Activated T-helper 1 cell treated with Interleukin-2 at 50 U/mL for 16 hours (primary cell): ENCODE measurements around the gene TBC1D12.

Source experiments
- DNase-seq: peaks from one replicate; pipeline ENCODE4 v3.0.0-alpha.2; 2020; ENCODE audit warnings: low read depth

Gene TBC1D12

GRCh38 chr10:94407668-94408067 is 5.3 kb downstream of the TBC1D12 start:
- no peak for DNase-seq

- DNase-seq: no peak
These were observed 6.8 kb downstream of the TBC1D12 start for GRCh38 chr10:94409021-94409657.

GRCh38 chr10:94411304-94411703 is 9.0 kb downstream of the TBC1D12 start:
- DNase-seq: no peak

- DNase-seq: no peak
These were observed 10.1 kb downstream of the TBC1D12 start for GRCh38 chr10:94412449-94412848.

GRCh38 chr10:94413361-94413760 is 11.0 kb downstream of the TBC1D12 start:
- DNase-seq: no peak

GRCh38 chr10:94416896-94417295 is 14.6 kb downstream of the TBC1D12 start:
- no peak for DNase-seq

- DNase-seq: no peak
These were observed 15.0 kb downstream of the TBC1D12 start for GRCh38 chr10:94417321-94417720.

- no peak for DNase-seq
These were observed 18.2 kb downstream of the TBC1D12 start for GRCh38 chr10:94420516-94420915.

- DNase-seq: no peak
These were observed 18.7 kb downstream of the TBC1D12 start for GRCh38 chr10:94420998-94421528.

GRCh38 chr10:94423627-94424026 is 21.3 kb downstream of the TBC1D12 start:
- DNase-seq: no peak

- DNase-seq: no peak
These were observed 22.5 kb downstream of the TBC1D12 start for GRCh38 chr10:94424714-94425337.

- no peak for DNase-seq
These were observed 23.6 kb downstream of the TBC1D12 start for GRCh38 chr10:94425942-94426341.

- DNase-seq: no peak
These were observed 24.8 kb downstream of the TBC1D12 start for GRCh38 chr10:94427166-94427565.

GRCh38 chr10:94428766-94429707 is 26.7 kb downstream of the TBC1D12 start:
- no peak for DNase-seq

GRCh38 chr10:94430701-94431100 is 28.4 kb downstream of the TBC1D12 start:
- no peak for DNase-seq

GRCh38 chr10:94432443-94432842 is 30.1 kb downstream of the TBC1D12 start:
- no peak for DNase-seq

- DNase-seq: no peak
These were observed 37.0 kb downstream of the TBC1D12 start for GRCh38 chr10:94439275-94439861.

- DNase-seq: no peak
These were observed 37.8 kb downstream of the TBC1D12 start for GRCh38 chr10:94440096-94440495.

GRCh38 chr10:94443047-94443446 is 40.7 kb downstream of the TBC1D12 start:
- DNase-seq: no peak

- DNase-seq: no peak
These were observed 41.2 kb downstream of the TBC1D12 start for GRCh38 chr10:94443549-94443948.

GRCh38 chr10:94450782-94451181 is 48.4 kb downstream of the TBC1D12 start:
- no peak for DNase-seq

GRCh38 chr10:94451883-94452519 is 49.7 kb downstream of the TBC1D12 start:
- no peak for DNase-seq
